Mucosa of stomach (tissue), 1 donor: ENCODE data around the gene INMT.

Experiments used
- H3K27me3 ChIP-seq: one replicate; pipeline ENCODE4 v1.7.0; 2013; ENCODE audit warnings: mild to moderate bottlenecking, low read length; ENCODE audit not compliant: control insufficient read depth, insufficient read depth
- H3K36me3 ChIP-seq: one replicate; pipeline ENCODE4 v1.7.0; 2013; ENCODE audit warnings: low read length; ENCODE audit not compliant: control insufficient read depth, insufficient read depth
- H3K4me1 ChIP-seq: one replicate; pipeline ENCODE4 v1.7.0; 2013; ENCODE audit warnings: mild to moderate bottlenecking, low read length; ENCODE audit not compliant: control insufficient read depth, insufficient read depth
- H3K4me3 ChIP-seq: one replicate; pipeline ENCODE4 v1.7.0; 2013; ENCODE audit warnings: low read length
- H3K9ac ChIP-seq: one replicate; pipeline ENCODE4 v1.7.0; 2013; ENCODE audit warnings: mild to moderate bottlenecking, low read length, moderate library complexity
- H3K9me3 ChIP-seq: one replicate; pipeline ENCODE4 v1.7.0; 2013; ENCODE audit warnings: mild to moderate bottlenecking, low read length, moderate library complexity; ENCODE audit not compliant: control insufficient read depth
- donor health status: Pancreatic carcinoma.

Gene INMT

DNA sequence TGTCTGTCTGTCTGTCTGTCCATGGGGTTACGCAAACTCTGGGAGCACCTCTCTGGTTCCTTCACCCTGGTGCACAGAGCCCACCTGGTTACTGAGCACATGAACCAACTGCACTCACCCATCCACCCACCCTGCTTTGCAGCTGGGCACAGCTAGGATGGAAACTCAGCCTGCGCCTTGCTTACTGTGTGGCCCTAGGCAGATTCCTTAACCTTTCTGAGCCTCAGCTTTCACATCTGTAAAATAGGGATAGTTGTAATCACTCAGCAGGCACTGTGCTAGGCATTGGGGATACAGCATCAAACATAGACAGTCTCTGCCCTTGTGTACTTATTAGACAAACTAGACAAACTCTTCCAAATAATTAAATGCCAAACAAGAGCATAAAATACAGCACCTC is 21.8 kb upstream of the INMT start:
- H3K4me1 ChIP-seq: no peaks in the 10 kb centered on the region
- no peak overlapping the region for H3K4me3 ChIP-seq
- no peaks in the 10 kb centered on the region for H3K9me3 ChIP-seq
- H3K27me3 ChIP-seq: peaks cover 9% of the 10 kb centered on the region
- H3K36me3 ChIP-seq: no peaks in the 10 kb centered on the region
- no peak overlapping the region for H3K9ac ChIP-seq

DNA sequence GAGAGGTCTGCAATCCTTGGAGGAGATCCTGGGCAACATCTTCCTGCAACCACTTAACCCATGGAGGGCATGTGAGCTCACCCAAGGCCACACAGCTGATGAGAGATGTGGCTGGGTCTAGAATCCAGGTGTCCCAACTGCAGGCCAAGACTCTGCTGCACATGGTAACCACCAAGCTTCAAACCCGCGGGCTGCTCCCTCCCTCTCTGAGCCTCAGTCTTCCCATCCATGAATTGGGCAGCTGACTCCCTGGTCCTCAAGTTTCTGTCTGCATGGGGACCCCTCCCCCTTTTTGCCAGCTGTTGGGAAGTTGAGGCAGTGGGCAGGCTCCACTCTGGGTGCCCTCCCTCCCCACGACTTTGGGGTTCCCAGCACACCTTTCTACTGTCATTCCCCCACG is 20.9 kb upstream of the INMT start:
- Histone ChIP-seq H3K9ac (no peak overlapping the region), H3K27me3 (peaks cover 5% of the 10 kb centered on the region), H3K4me3 (no peak overlapping the region), H3K4me1 (no peaks in the 10 kb centered on the region), H3K9me3 (no peaks in the 10 kb centered on the region), H3K36me3 (no peaks in the 10 kb centered on the region)

- H3K9ac ChIP-seq: no peak overlapping the region
- H3K36me3 ChIP-seq: no peaks in the 10 kb centered on the region
- no peak overlapping the region for H3K4me3 ChIP-seq
- no peaks in the 10 kb centered on the region for H3K9me3 ChIP-seq
- H3K27me3 ChIP-seq: peaks cover 5% of the 10 kb centered on the region
- H3K4me1 ChIP-seq: no peaks in the 10 kb centered on the region
These were observed 20.4 kb upstream of the INMT start for GRCh38 chr7:30731581-30731980.

DNA sequence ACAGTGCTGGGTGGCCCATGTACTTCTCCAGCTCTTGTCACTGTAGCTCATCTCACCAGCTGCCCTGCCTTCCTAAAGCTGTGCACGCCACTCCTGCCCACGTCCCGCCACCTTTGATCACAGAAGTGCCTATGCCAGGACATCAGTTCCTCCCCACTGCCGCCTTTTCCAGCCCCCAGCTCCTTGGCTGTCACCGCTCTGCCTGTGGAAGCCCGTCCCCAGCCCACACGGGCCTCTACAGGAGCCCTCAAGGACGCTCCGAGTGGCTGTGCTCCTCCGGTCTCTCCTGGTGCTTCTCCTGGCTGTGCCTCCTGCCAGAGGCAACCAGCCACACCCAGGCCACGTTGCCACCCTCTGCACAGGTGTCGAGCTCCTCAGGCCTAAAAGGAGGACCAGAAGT is 19.3 kb upstream of the INMT start:
- H3K27me3 ChIP-seq: peaks cover 5% of the 10 kb centered on the region
- H3K9ac ChIP-seq: no peak overlapping the region
- no peaks in the 10 kb centered on the region for H3K36me3 ChIP-seq
- H3K9me3 ChIP-seq: no peaks in the 10 kb centered on the region
- no peaks in the 10 kb centered on the region for H3K4me1 ChIP-seq
- no peak overlapping the region for H3K4me3 ChIP-seq

- H3K27me3 ChIP-seq: peaks cover 5% of the 10 kb centered on the region
- no peaks in the 10 kb centered on the region for H3K36me3 ChIP-seq
- no peaks in the 10 kb centered on the region for H3K4me1 ChIP-seq
- H3K9me3 ChIP-seq: no peaks in the 10 kb centered on the region
- H3K4me3 ChIP-seq: no peak overlapping the region
- H3K9ac ChIP-seq: no peak overlapping the region
These were observed 18.7 kb upstream of the INMT start for GRCh38 chr7:30733216-30733615.

DNA sequence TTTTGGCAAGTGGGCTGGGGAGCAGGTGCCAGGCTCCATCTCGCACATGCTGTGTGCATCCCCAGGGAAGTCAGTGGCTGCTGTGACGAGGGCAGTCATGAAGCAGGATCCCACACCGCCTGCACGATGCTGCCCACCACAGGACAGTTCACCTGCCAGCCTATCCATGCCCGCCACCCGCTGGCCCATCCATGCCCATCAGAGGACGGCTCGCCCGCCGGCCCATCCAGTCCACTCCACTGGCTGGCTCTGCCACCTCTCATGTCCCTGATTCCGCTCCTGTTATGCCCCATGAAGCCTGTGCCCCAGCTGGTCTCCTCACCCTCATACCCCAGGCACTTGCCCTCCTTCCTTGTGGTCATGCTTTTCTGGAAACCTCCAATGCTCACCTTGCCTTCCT is 18.2 kb upstream of the INMT start:
- Histone ChIP-seq H3K36me3 (no peaks in the 10 kb centered on the region), H3K9me3 (no peaks in the 10 kb centered on the region), H3K4me3 (no peak overlapping the region), H3K9ac (no peak overlapping the region), H3K27me3 (peaks cover 5% of the 10 kb centered on the region), H3K4me1 (no peaks in the 10 kb centered on the region)

- Histone ChIP-seq H3K27me3 (peaks cover 5% of the 10 kb centered on the region), H3K4me3 (no peak overlapping the region), H3K9me3 (no peaks in the 10 kb centered on the region), H3K36me3 (no peaks in the 10 kb centered on the region), H3K9ac (no peak overlapping the region), H3K4me1 (no peaks in the 10 kb centered on the region)
These were observed 17.4 kb upstream of the INMT start for GRCh38 chr7:30734497-30734896.

DNA sequence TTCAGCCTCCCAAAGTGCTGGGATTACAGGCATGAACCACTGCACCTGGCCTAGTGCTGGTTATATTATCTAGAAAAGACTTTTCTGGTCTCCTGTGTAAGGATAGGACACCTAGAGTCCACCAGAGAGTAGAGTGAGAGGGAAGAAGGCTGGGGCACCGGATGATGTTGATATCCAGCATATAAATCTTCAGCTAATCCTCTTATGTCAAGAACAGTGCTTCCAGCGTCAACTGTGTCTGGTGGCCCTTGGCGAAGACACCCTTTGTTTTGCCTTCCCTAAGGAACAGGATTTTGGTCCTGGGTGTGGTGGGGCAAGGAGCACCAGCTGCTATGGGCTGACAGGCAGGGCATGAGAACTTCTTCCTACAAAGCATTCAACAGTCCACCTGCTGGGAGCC is 16.3 kb upstream of the INMT start:
- peaks cover 9% of the 10 kb centered on the region for H3K27me3 ChIP-seq
- H3K9me3 ChIP-seq: no peaks in the 10 kb centered on the region
- no peak overlapping the region for H3K4me3 ChIP-seq
- H3K36me3 ChIP-seq: no peaks in the 10 kb centered on the region
- H3K4me1 ChIP-seq: no peaks in the 10 kb centered on the region
- no peak overlapping the region for H3K9ac ChIP-seq

DNA sequence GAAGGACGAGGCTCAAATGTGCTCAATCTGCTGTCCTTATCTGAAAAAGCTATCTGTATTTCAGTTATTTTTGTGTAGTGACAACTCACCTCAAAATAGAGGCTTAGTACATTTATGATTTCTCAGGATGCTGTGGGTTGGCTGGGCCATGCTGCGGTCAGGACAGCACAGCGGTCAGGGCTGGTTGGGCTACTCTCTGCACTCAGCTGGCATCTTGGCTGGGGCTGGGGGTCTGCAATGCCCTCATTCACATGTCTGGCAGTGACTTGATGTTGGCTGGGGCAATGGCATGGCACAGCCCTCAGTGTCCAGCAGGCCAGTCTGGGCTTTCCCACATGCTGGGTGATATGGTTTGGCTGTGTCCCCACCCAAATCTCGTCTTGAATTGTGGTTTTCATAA is 15.6 kb upstream of the INMT start:
- H3K9me3 ChIP-seq: no peaks in the 10 kb centered on the region
- H3K36me3 ChIP-seq: no peaks in the 10 kb centered on the region
- H3K4me3 ChIP-seq: no peak overlapping the region
- H3K27me3 ChIP-seq: peaks cover 5% of the 10 kb centered on the region
- no peak overlapping the region for H3K9ac ChIP-seq
- no peaks in the 10 kb centered on the region for H3K4me1 ChIP-seq

DNA sequence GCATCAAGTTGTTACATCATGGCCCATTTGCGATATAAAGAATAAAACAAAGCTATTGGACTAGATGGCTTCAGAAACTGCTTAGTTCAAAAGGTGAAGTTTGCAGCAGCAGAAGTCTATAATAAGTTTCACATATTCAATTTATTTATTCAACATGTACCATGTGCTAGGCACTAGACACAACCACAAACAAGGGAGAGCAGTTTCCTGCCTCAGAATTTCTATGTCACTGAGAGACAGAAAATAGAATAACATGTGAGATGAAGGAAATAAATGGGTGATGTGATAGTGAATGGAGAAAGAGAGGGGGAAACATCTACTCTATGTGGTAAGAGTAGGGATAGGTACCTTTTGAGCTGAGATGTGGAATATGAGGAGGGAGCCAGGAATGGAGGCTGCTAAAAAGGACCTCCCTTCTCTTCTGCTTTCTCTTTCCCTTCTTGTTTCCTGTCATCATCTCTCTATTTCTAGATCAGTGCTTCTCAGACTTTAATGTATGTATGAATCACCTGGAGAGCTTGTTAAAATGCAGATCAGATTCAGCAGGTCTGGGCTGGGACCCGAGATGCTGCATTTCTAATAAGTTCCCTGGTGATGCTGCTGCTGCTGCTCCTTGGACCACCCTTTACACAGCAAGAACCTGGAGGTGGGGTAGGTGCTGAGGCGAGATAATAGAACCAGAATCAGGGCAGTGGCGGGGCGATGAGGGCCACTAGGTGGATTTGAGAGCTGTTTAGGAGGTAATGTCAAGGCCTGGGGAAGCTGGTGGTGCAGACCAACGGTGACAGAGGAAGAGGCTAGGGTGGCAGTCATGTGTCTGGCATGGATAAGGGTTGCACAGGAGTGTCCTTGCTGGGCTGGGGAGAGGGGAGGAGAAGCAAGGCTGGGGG is 13.7 kb upstream of the INMT start:
- no peaks in the 10 kb centered on the region for H3K9me3 ChIP-seq
- no peaks in the 10 kb centered on the region for H3K36me3 ChIP-seq
- H3K4me3 ChIP-seq: no peak overlapping the region
- H3K4me1 ChIP-seq: no peaks in the 10 kb centered on the region
- peaks cover 4% of the 10 kb centered on the region for H3K27me3 ChIP-seq
- no peak overlapping the region for H3K9ac ChIP-seq

DNA sequence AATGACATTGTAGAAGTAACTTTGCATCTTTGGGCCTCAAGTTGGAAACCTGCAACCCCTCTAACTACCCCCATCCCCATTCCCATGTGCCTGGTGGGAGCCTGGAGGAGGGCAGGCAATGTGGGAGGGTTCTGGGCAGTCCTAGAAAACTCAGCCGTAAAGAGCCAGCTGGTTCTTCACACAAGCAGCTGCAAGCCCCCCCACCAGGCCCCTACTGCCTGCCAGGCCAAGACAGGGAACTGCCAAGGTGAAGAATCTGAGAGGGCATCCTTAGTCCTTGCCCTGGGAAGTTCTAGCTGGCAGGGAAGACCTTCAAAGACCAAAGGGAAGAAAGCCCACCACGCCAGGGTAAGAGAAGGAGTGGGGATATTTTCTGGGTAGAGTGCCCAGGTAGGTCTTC is 12.2 kb upstream of the INMT start:
- Histone ChIP-seq H3K4me1 (no peaks in the 10 kb centered on the region), H3K36me3 (no peaks in the 10 kb centered on the region), H3K9me3 (no peaks in the 10 kb centered on the region), H3K27me3 (peaks cover 4% of the 10 kb centered on the region), H3K4me3 (no peak overlapping the region), H3K9ac (no peak overlapping the region)

DNA sequence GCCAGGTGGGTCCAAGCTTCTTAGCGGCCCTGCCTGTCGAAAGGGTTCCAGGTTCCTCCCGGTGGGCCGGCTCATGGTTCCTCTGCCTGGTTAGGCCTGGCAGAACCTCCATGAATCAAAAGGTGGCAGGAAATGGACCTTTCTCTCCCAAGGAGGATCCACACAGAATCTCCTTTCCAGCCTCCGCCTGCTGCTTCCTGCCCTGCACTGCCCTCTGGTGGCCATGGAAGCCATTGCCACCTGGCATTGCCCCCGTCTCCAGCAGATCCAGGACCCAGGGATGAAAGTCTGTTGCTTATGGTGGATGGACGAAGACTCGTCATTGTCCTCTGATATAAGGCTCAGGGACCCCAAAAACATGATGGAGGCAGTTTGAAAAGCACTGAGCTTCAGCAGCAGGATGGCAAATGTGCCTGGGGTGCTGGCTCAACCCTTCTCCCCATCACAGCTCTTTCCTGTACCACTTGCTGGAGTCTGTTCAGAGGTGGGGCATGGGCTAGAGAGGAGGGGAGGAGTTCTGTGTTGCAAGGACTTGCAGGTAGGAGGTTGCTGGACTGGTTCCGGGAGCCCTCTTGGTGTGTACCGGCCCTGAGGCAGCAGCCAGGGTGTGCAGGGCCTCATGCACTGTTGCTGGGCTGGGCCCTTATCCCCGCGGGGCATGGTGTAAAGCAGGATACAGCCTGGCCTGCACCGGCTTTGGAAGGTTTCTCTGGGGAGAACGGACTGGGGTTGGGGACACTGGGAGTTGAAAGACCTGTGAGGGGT is 11.3 kb upstream of the INMT start:
- no peaks in the 10 kb centered on the region for H3K4me1 ChIP-seq
- no peak overlapping the region for H3K4me3 ChIP-seq
- H3K27me3 ChIP-seq: peaks cover 4% of the 10 kb centered on the region
- no peaks in the 10 kb centered on the region for H3K9me3 ChIP-seq
- H3K9ac ChIP-seq: no peak overlapping the region
- H3K36me3 ChIP-seq: no peaks in the 10 kb centered on the region
